ENCODE measurements around the gene HDAC6.
A peak's percentile ranks its signal among the peaks of the same experiment; 100 is the strongest.

The HDAC6 gene

DNA sequence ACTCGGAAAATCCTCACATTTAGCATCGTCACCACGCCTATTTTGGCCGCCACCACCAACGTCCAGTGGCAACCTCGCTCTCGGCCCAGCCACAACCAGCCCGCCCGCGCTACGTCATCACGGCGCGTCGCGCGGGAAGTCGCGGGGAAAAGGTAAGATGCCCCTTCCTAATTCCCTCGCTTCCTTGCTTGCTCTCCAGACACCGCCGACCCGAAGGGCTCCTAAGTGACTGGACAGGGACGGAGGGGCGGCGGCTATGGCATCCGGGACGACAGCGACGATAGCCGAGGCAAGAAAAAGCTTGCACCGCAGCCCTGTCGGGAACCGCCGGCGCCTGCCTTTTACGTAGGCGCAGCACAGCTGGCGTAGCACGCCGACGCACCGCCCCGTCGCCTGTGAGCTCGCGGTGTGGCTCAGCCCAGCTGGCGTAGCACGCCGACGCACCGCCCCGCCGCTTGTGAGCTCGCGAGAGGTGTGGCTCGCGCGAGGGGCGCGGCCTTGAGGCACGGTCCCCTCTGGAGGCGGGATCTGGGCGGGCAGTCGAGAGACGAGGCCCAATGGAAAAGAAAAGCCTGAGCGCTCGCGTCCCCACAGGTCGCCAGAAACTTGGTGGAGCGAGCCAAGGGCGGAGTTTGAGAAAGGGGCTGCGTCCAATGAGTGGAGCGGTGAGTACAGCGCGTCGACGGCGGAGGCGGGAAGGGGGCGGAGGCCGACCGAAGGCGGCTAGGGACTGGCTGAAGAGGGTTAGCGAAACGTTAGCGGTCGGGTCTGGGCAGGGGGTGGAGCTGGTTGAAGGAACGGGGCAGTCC lies at the start of gene HDAC6:
HDAC6 (plus strand) TSS at position 788 of the 809 bp plus-strand sequence. CDS start 626 bp downstream, outside the sequence.
- peak; percentile 84 for DNase-seq (ENCODE audit: low read depth)

GRCh38 chrX:48752498-48752897 lies 49.4 kb upstream of the HDAC6 start:
- DNase-seq (ENCODE audit: low read depth), result no peak

- no peak for DNase-seq (ENCODE audit: low read depth)
Observed at GRCh38 chrX:48753708-48754228, 48.1 kb upstream of the HDAC6 start.

GRCh38 chrX:48754238-48754637 lies 47.6 kb upstream of the HDAC6 start:
- no peak for DNase-seq (ENCODE audit: low read depth)

- DNase-seq (ENCODE audit: low read depth), result no peak
Observed at GRCh38 chrX:48761674-48762471, 40.0 kb upstream of the HDAC6 start, which contains the start of gene GLOD5. Gene GLOD5 (plus strand): TSS chrX:48761747. CDS start chrX:48761791, 44 bp downstream.

- DNase-seq (ENCODE audit: low read depth), result no peak
Observed at GRCh38 chrX:48769230-48769629, 32.6 kb upstream of the HDAC6 start.

GRCh38 chrX:48770296-48770695 lies 31.6 kb upstream of the HDAC6 start:
- no peak for DNase-seq (ENCODE audit: low read depth)

DNA sequence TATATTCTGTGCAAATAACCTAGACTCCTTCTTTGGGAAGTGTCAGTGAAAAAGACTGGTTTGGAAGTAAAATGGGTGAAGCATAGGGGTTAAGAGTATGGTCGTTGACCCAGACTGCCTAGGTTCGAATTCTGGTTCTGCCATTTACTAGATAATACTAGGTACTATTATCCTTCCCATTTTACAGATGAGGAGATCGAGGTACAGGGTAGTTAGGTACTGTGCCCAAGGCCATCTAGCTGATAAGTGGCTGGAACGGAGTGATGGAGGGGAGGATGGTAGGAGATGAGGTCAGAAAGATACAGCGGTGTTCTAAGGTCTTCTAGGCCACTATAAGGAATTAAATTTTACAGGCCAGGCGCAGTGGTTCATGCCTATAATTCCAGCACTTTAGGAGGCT lies 29.3 kb upstream of the HDAC6 start:
- DNase-seq (ENCODE audit: low read depth), result no peak

GRCh38 chrX:48776818-48777439 lies 24.9 kb upstream of the HDAC6 start:
- no peak for DNase-seq (ENCODE audit: low read depth)

DNA sequence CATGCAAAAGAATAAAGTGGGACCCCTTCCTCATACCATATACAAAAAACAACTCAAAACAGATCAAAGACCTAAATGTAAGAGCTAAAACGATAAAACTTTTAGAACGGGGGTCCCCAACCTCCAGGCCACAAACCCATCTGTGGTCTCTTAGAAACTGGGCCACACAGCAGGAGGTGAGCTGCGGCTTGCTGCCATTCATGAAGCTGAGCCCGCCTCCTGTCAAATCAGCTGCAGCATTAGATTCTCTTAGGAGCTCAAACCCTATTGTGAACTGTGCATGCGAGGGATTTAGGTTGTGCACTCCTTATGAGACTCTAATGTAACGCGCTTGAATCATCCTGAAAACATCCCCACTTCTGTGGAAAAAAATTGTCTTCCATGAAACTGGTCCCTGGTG lies 22.5 kb upstream of the HDAC6 start:
- no peak for DNase-seq (ENCODE audit: low read depth)

DNA sequence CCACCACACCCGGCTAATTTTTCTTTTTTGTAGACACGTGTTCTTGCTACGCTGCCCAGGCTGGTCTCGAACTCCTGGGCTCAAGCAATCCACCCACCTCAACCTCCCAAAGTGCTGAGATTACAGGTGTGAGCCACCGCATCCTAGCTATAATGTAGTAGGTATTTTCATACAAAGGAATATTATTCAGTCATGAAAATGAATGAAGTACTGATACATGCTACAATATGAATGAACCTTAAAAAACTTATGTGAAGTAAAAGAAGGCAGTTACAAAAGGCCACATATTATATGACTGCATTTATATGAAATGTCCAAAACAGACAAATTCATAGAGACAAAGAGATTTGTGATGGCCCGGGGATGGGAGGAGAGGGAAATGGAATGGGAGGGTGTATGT lies 20.2 kb upstream of the HDAC6 start:
- DNase-seq (ENCODE audit: low read depth), result no peak

DNA sequence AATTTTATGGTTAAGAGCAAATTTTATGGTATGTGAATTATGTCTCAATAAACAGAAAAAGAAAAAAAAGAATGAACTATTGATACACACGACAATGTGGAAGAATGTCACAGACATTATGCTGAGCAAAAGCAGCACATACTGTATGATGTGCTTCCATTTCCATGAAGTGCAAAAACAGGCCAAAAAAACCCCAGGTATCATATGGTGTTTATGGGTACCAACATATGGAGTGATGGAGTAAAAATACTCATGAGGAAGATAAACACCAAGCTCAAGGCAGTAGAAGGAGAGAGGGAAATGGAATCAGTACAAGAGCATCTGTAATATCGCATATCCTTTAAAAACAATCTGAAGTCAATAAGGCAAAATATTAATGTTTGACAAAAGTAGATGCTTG lies 19.7 kb upstream of the HDAC6 start:
- DNase-seq (ENCODE audit: low read depth), result no peak

DNA sequence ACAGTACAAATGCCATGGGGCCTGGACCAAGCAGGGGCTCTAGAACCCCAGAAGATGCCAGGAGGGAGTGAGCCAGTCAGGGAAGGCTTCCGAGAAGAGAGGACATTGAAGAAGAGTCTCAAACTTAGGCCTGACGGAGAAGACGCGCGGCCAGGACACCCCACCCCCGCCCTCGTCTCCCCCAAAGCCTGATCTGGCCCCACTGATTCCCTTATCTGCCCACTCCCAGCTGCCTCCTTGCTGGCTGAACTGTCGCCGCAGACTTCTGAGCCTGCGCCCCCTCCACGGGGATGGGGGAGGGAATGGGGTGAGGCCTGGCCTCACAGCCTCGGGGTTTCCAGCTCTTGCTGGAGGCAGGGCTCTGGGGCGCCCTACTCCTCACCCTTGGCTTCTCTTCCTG lies 19.1 kb upstream of the HDAC6 start:
- DNase-seq (ENCODE audit: low read depth), result no peak

DNA sequence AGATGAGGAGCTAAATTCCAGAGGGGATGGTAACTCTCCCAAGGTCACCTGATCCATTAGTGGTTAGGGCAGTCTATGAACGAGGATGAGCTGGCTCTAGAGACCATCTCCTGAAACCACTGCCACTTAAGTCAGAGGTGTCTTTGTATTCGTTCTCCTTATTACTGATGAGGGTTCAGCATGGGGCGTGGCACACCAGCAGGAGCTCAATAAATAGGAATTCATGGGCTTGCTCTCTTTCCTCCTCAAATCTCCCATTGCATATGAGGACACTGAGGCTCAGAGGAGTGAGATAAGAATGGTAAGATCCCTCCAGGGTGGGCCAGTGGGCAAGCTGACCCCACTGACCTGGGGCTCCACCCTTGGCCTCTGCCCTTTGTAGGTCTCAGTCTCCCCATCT lies 17.1 kb upstream of the HDAC6 start:
- DNase-seq (ENCODE audit: low read depth), result no peak

DNA sequence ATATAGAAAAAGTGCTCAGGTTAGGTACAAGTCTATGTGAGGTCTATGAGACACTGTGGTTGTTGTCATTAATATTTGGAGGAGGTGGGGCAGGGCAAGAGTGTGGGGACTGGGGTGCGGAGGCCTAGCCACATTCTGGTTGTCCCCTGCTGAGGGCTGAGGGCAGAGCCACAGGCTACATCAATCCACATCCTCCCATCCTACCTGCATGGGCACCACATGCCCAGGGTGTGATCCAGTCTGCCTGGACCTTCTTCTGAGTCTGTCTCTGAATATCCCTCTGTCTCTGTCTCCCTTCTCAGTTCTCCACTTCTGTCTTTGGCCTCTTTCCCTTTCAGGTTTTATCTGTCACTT lies 16.7 kb upstream of the HDAC6 start:
- no peak for DNase-seq (ENCODE audit: low read depth)

- DNase-seq (ENCODE audit: low read depth), result no peak
Observed at GRCh38 chrX:48785540-48786214, 16.2 kb upstream of the HDAC6 start.

DNA sequence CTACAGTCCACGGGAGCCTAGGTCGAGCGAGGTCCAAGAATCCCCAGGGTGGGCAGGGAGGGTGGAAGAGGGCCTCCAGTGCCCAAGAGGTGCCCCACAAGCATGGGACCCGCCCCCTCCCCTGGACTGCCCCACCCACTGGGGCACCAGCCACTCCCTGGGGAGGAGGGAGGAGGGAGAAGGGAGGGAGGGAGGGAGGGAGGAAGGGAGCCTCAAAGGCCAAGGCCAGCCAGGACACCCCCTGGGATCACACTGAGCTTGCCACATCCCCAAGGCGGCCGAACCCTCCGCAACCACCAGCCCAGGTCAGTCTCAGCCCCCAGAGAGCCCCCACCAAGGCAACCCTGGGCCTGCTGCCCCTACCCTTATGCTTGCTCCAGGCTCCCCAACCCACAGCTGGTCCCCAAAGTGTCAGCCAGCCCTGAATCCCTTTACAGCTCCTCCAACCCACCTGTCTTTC lies 15.5 kb upstream of the HDAC6 start, which contains the start of gene GATA1:
GATA1 (plus strand) TSS at position 250 of the 460 bp plus-strand sequence. CDS start 4,520 bp downstream, outside the sequence.
- DNase-seq (ENCODE audit: low read depth), result no peak

DNA sequence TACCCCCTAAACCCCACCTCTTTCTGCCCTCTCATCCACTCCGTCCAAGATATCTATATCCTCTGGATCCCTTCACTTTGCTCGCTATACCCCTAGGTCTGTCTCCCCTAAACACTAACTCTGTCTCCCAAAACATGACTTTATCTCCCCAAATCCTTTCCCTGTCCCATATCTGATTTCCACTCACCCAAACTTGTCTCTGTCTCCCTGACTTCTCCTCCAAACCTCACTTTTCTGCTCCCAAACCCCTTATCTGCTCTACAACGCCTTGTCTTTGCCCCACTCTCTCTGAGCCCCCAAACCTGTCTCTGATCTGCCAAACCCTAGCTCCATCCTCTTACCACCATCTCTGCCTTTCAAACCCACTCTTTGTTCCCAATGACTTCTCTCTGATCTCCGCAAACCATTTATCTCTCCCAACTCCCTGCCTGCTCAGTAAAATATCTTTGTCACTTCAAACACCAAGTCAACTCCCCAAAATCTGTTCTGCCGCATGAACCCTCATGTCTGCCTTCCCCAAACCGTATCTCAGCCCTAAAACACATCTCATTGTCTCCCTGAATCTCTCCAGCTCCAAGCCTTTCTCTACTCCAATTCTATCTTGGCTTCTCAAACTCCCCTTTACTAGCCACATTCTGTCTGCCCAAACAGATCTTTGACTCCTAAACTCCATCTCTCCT lies 14.9 kb upstream of the HDAC6 start:
- DNase-seq (ENCODE audit: low read depth), result no peak

GRCh38 chrX:48787505-48788443 lies 14.1 kb upstream of the HDAC6 start:
- DNase-seq (ENCODE audit: low read depth), result no peak
